Calu3 (cell line): ENCODE results near the gene PPIF. TPM values are rescaled to one million over a fixed set of nuclear protein-coding genes. Genes with fewer than 3 reads are reported as not detected.

Experiments used
- BruUV-seq: library from RNA; stranded (reverse); fragments of 400-500 nt; replicated peaks from 2 replicates; lab custom pipeline; 2021; lab: Mats Ljungman, UMichigan
- CTCF ChIA-PET: fragments of 300-600 bp; sonication (Branson Sonifier 250); formaldehyde crosslinking; loops from one replicate; lab custom pipeline; 2022; ENCODE audit warnings: antibody characterized with exemption; lab: Charles Lee
- DNase-seq: peaks from one replicate; pipeline ENCODE4 v3.0.0; 2022
- H3K27ac Mint-ChIP-seq: one replicate; pipeline ENCODE4 v1.8.0; 2022; ENCODE audit warnings: mixed read lengths; ENCODE audit not compliant: unreplicated experiment
- H3K27me3 Mint-ChIP-seq: one replicate; pipeline ENCODE4 v1.8.0; 2022; ENCODE audit warnings: mixed read lengths; ENCODE audit not compliant: unreplicated experiment
- H3K36me3 Mint-ChIP-seq: one replicate; pipeline ENCODE4 v1.8.0; 2022; ENCODE audit warnings: mild to moderate bottlenecking, moderate library complexity, mixed read lengths; ENCODE audit not compliant: insufficient read depth, unreplicated experiment
- H3K4me1 Mint-ChIP-seq: one replicate; pipeline ENCODE4 v1.8.0; 2022; ENCODE audit warnings: mild to moderate bottlenecking, low read depth, mixed read lengths; ENCODE audit not compliant: unreplicated experiment
- H3K4me3 Mint-ChIP-seq: one replicate; pipeline ENCODE4 v1.8.0; 2022; ENCODE audit warnings: mild to moderate bottlenecking, low read depth, moderate library complexity, mixed read lengths; ENCODE audit not compliant: unreplicated experiment
- H3K9me3 Mint-ChIP-seq: one replicate; pipeline ENCODE4 v1.8.0; 2022; ENCODE audit warnings: low read depth, mixed read lengths; ENCODE audit not compliant: unreplicated experiment
- CTCF ChIP-seq: fragments of 200-600 bp; IDR thresholded peaks from one replicate; pipeline ENCODE4 v1.8.0; 2022; ENCODE audit warnings: antibody characterized with exemption; ENCODE audit not compliant: unreplicated experiment
- intact Hi-C: fragments of 100-400 bp; cut with micrococcal nuclease; formaldehyde crosslinking; loops from one replicate; pipeline ENCODE4 v1.10.0; 2022; ENCODE audit not compliant: unreplicated experiment
- total RNA-seq: library from RNA; stranded (reverse); gene quantifications from 2 replicates; pipeline ENCODE4 v1.2.3, GENCODE V29; 2022

The PPIF gene
- total RNA-seq, 1 experiment from 2014 or later: 77.2 TPM

- CTCF ChIA-PET: interaction anchor here (1.5 kb wide), 1 partner anchor 22 kb away, joined by 4 read pairs; no protein-coding TSS in a partner anchor
- Mint-ChIP-seq H3K9me3 (no peaks in the 10 kb centered on the region), H3K36me3 (no peaks in the 10 kb centered on the region), H3K27me3 (peaks cover 45% of the 10 kb centered on the region), H3K4me1 (no peaks in the 10 kb centered on the region), H3K4me3 (no peak overlapping the region), H3K27ac (no peak overlapping the region)
- no TSS peak for BruUV-seq
- DNase-seq: no peak
- intact Hi-C loops: no loop called here
- TF ChIP-seq CTCF: no peak
These were observed 49.3 kb downstream of the PPIF start for GRCh38 chr10:79396520-79396919.

- CTCF ChIA-PET: interaction anchor here (1.5 kb wide), 1 partner anchor 22 kb away, joined by 4 read pairs; no protein-coding TSS in a partner anchor
- no peak overlapping the region for H3K4me3 Mint-ChIP-seq
- peaks cover 40% of the 10 kb centered on the region for H3K27me3 Mint-ChIP-seq
- no TSS peak for BruUV-seq
- no peaks in the 10 kb centered on the region for H3K4me1 Mint-ChIP-seq
- no peaks in the 10 kb centered on the region for H3K9me3 Mint-ChIP-seq
- H3K27ac Mint-ChIP-seq: no peak overlapping the region
- intact Hi-C loops: no loop called here
- DNase-seq: no peak
- TF ChIP-seq CTCF: no peak
- H3K36me3 Mint-ChIP-seq: no peaks in the 10 kb centered on the region
These were observed 49.8 kb downstream of the PPIF start for GRCh38 chr10:79397051-79397450.

DNA sequence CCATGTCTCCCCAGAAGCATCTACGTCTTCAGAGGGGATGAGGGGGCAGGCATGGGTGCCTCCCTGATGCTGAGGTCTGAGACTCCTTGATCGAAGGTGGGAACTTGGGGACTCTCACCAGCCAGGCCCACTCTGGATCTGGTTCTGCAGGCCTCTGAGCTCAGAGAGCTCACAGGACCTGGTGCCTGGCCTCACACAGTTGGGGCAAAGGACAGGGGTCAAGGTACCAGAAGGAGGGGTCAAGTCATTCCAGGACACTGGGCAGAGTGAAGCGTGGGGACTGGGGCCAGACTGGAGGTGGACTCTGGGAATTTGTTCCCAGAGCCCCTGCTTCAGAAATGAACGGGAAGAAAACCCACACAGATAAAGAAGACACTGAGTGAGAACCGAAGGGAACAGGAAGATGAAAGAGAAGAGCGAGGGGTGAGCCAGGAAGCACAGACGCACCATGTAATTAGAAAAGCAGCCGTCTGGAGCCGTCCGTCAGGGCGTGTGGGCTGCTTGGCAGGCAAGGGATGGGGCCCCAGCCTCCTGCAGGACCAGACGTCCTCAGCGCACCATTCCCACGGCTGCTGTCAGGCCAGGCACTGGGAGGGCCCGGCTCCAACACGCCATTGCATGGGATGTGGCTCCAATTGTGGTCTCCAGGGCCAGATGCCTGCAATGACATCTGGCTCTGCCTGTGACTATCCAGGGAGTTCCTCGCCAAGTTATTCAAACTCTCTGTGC is 50.5 kb downstream of the PPIF start:
- H3K9me3 Mint-ChIP-seq: no peaks in the 10 kb centered on the region
- H3K36me3 Mint-ChIP-seq: no peaks in the 10 kb centered on the region
- H3K27me3 Mint-ChIP-seq: peaks cover 34% of the 10 kb centered on the region
- no peak for TF ChIP-seq CTCF
- CTCF ChIA-PET: no interaction called here
- intact Hi-C loops: no loop called here
- peaks cover under 1% of the 10 kb centered on the region for H3K4me1 Mint-ChIP-seq
- no peak overlapping the region for H3K4me3 Mint-ChIP-seq
- DNase-seq: no peak
- BruUV-seq: no TSS peak
- no peak overlapping the region for H3K27ac Mint-ChIP-seq

- H3K36me3 Mint-ChIP-seq: no peaks in the 10 kb centered on the region
- CTCF ChIA-PET: no interaction called here
- TF ChIP-seq CTCF: no peak
- no peak for DNase-seq
- peaks cover 34% of the 10 kb centered on the region for H3K27me3 Mint-ChIP-seq
- H3K4me1 Mint-ChIP-seq: peaks cover 9% of the 10 kb centered on the region
- H3K4me3 Mint-ChIP-seq: no peak overlapping the region
- BruUV-seq: no TSS peak
- H3K9me3 Mint-ChIP-seq: no peaks in the 10 kb centered on the region
- intact Hi-C loops: no loop called here
- no peak overlapping the region for H3K27ac Mint-ChIP-seq
These were observed 51.4 kb downstream of the PPIF start for GRCh38 chr10:79398642-79399041.
